ENCODE measurements around the gene HOXA3.

Gene HOXA3

GRCh38 chr7:27073076-27073475, 79.3 kb downstream of the HOXA3 start:
- no peak for DNase-seq

- DNase-seq = no peak
These were observed 80.6 kb downstream of the HOXA3 start for GRCh38 chr7:27071622-27072390.

- no peak for DNase-seq
These were observed 84.1 kb downstream of the HOXA3 start for GRCh38 chr7:27068259-27068658.

GRCh38 chr7:27066148-27066547, 86.2 kb downstream of the HOXA3 start:
- DNase-seq = no peak

- DNase-seq = no peak
These were observed 86.7 kb downstream of the HOXA3 start for GRCh38 chr7:27065709-27066108.

- no peak for DNase-seq
These were observed 87.7 kb downstream of the HOXA3 start for GRCh38 chr7:27064661-27065060.

- DNase-seq = no peak
These were observed 88.2 kb downstream of the HOXA3 start for GRCh38 chr7:27064159-27064558.

- no peak for DNase-seq
These were observed 89.4 kb downstream of the HOXA3 start for GRCh38 chr7:27062946-27063345.

Data from CD4-positive, alpha-beta T cell treated with Interleukin-10 for 1 hour (primary cell).